IPS-NIHi11 (cell line): ENCODE data around the gene CRY1.

ENCODE experiments used
- DNase-seq: peaks from one replicate; pipeline ENCODE4 v3.0.0; 2012; ENCODE audit warnings: mixed read lengths, low spot score

Gene CRY1

GRCh38 chr12:107093417-107094182, at the start of gene CRY1:
Gene CRY1, minus strand, starts transcription at chr12:107093549. Its CDS starts 588 bp downstream, at chr12:107092961.
- DNase-seq, result peak; percentile 94

- DNase-seq, result no peak
Measured at GRCh38 chr12:107139787-107140186, 46.4 kb upstream of the CRY1 start.

GRCh38 chr12:107138990-107139389, 45.6 kb upstream of the CRY1 start:
- no peak for DNase-seq

GRCh38 chr12:107135177-107135576, 41.8 kb upstream of the CRY1 start:
- no peak for DNase-seq

GRCh38 chr12:107134558-107134957, 41.2 kb upstream of the CRY1 start:
- peak; percentile 66 for DNase-seq

- no peak for DNase-seq
Measured at GRCh38 chr12:107133462-107133861, 40.1 kb upstream of the CRY1 start.

- peak; percentile 73 for DNase-seq
Measured at GRCh38 chr12:107131832-107132616, 38.7 kb upstream of the CRY1 start.

- DNase-seq, result no peak
Measured at GRCh38 chr12:107130830-107131611, 37.7 kb upstream of the CRY1 start.

- DNase-seq, result no peak
Measured at GRCh38 chr12:107129315-107129930, 36.1 kb upstream of the CRY1 start.

- DNase-seq, result no peak
Measured at GRCh38 chr12:107127482-107128430, 34.4 kb upstream of the CRY1 start.

- DNase-seq, result no peak
Measured at GRCh38 chr12:107126796-107127481, 33.6 kb upstream of the CRY1 start.

- no peak for DNase-seq
Measured at GRCh38 chr12:107125833-107126232, 32.5 kb upstream of the CRY1 start.

- peak; percentile 9 for DNase-seq
Measured at GRCh38 chr12:107122452-107122958, 29.2 kb upstream of the CRY1 start.

GRCh38 chr12:107119091-107119490, 25.7 kb upstream of the CRY1 start:
- no peak for DNase-seq

GRCh38 chr12:107118624-107119023, 25.3 kb upstream of the CRY1 start:
- DNase-seq, result no peak

GRCh38 chr12:107115119-107115518, 21.8 kb upstream of the CRY1 start:
- no peak for DNase-seq

GRCh38 chr12:107111314-107111713, 18.0 kb upstream of the CRY1 start:
- DNase-seq, result no peak

- DNase-seq, result no peak
Measured at GRCh38 chr12:107109726-107110719, 16.7 kb upstream of the CRY1 start.

GRCh38 chr12:107108995-107109508, 15.7 kb upstream of the CRY1 start:
- no peak for DNase-seq
